ENCODE measurements around the gene APP.
A peak's percentile ranks its signal among the peaks of the same experiment; 100 is the strongest.

APP gene

GRCh38 chr21:25895565-25896205, 274.9 kb downstream of the APP start:
- peak; percentile 14 for DNase-seq

GRCh38 chr21:25893191-25893590, 277.4 kb downstream of the APP start:
- DNase-seq: no peak

- no peak for DNase-seq
These were observed 279.0 kb downstream of the APP start for GRCh38 chr21:25891596-25891995.

GRCh38 chr21:25890001-25890400, 280.6 kb downstream of the APP start:
- no peak for DNase-seq

GRCh38 chr21:25888711-25889110, 281.9 kb downstream of the APP start:
- DNase-seq: no peak

- DNase-seq: no peak
These were observed 282.8 kb downstream of the APP start for GRCh38 chr21:25887646-25888306.

- no peak for DNase-seq
These were observed 283.4 kb downstream of the APP start for GRCh38 chr21:25887166-25887565.

GRCh38 chr21:25885880-25886279, 284.7 kb downstream of the APP start:
- no peak for DNase-seq

GRCh38 chr21:25885405-25885804, 285.2 kb downstream of the APP start:
- no peak for DNase-seq

GRCh38 chr21:25884311-25884710, 286.3 kb downstream of the APP start:
- DNase-seq: no peak

- peak; percentile 65 for DNase-seq
These were observed 288.8 kb downstream of the APP start for GRCh38 chr21:25881524-25882376.

- DNase-seq: no peak
These were observed 291.4 kb downstream of the APP start for GRCh38 chr21:25879203-25879602.

GRCh38 chr21:25878344-25878743, 292.2 kb downstream of the APP start:
- DNase-seq: no peak

GRCh38 chr21:25872271-25872670, 298.3 kb downstream of the APP start:
- no peak for DNase-seq

GRCh38 chr21:25871566-25871965, 299.0 kb downstream of the APP start:
- DNase-seq: no peak

GRCh38 chr21:25870084-25870483, 300.5 kb downstream of the APP start:
- DNase-seq: no peak

GRCh38 chr21:25867061-25867460, 303.5 kb downstream of the APP start:
- DNase-seq: no peak

- no peak for DNase-seq
These were observed 306.8 kb downstream of the APP start for GRCh38 chr21:25863747-25864146.

GRCh38 chr21:25863031-25863430, 307.5 kb downstream of the APP start:
- DNase-seq: no peak

- DNase-seq: peak; percentile 8
These were observed 308.0 kb downstream of the APP start for GRCh38 chr21:25862596-25862995.

GRCh38 chr21:25862112-25862511, 308.5 kb downstream of the APP start:
- no peak for DNase-seq

- no peak for DNase-seq
These were observed 311.2 kb downstream of the APP start for GRCh38 chr21:25859235-25859929.

- no peak for DNase-seq
These were observed 312.2 kb downstream of the APP start for GRCh38 chr21:25858325-25858724.

All from CD4-positive, alpha-beta T cell treated with Interleukin-6 for 4 hours (primary cell).